ENCODE measurements around the gene WDPCP.
A peak's percentile ranks its signal among the peaks of the same experiment; 100 is the strongest.
"Not testable (repeated sequence)": the region's sequence is repeated elsewhere in the genome, so short reads cannot be mapped to it uniquely, and the experiment has no call there.

The WDPCP gene

GRCh38 chr2:63463142-63463541 is 125.1 kb downstream of the WDPCP start:
- no peak for DNase-seq (ENCODE audit: low read depth in 2 of 2)

- no peak for DNase-seq (ENCODE audit: low read depth in 2 of 2)
These were observed 141.6 kb downstream of the WDPCP start for GRCh38 chr2:63446658-63447057.

GRCh38 chr2:63444565-63445288 is 143.6 kb downstream of the WDPCP start:
- no peak for DNase-seq (ENCODE audit: low read depth in 2 of 2)

- DNase-seq (ENCODE audit: low read depth in 2 of 2): no peak
These were observed 147.7 kb downstream of the WDPCP start for GRCh38 chr2:63440612-63441011.

- no peak for DNase-seq (ENCODE audit: low read depth in 2 of 2)
These were observed 150.1 kb downstream of the WDPCP start for GRCh38 chr2:63438181-63438580.

GRCh38 chr2:63436488-63436887 is 151.8 kb downstream of the WDPCP start:
- DNase-seq (ENCODE audit: low read depth in 2 of 2): no peak

GRCh38 chr2:63435070-63435469 is 153.2 kb downstream of the WDPCP start:
- DNase-seq (ENCODE audit: low read depth in 2 of 2): no peak

- no peak for DNase-seq (ENCODE audit: low read depth in 2 of 2)
These were observed 154.0 kb downstream of the WDPCP start for GRCh38 chr2:63434024-63435001.

- DNase-seq (ENCODE audit: low read depth in 2 of 2): no peak
These were observed 155.9 kb downstream of the WDPCP start for GRCh38 chr2:63432373-63432772.

- no peak for DNase-seq (ENCODE audit: low read depth in 2 of 2)
These were observed 162.7 kb downstream of the WDPCP start for GRCh38 chr2:63425606-63426005.

- no peak for DNase-seq (ENCODE audit: low read depth in 2 of 2)
These were observed 163.2 kb downstream of the WDPCP start for GRCh38 chr2:63425079-63425416.

- peak in 1 of 2 experiments; percentile 0 for DNase-seq (ENCODE audit: low read depth in 2 of 2)
These were observed 163.8 kb downstream of the WDPCP start for GRCh38 chr2:63424329-63425078.

- DNase-seq (ENCODE audit: low read depth in 2 of 2): no peak
These were observed 165.7 kb downstream of the WDPCP start for GRCh38 chr2:63422556-63422955.

GRCh38 chr2:63408530-63408929 is 179.7 kb downstream of the WDPCP start:
- no peak for DNase-seq (ENCODE audit: low read depth in 2 of 2)

GRCh38 chr2:63406641-63407040 is 181.6 kb downstream of the WDPCP start:
- no peak for DNase-seq (ENCODE audit: low read depth in 2 of 2)

GRCh38 chr2:63403820-63404219 is 184.5 kb downstream of the WDPCP start:
- no peak for DNase-seq (ENCODE audit: low read depth in 2 of 2)

GRCh38 chr2:63402889-63403288 is 185.4 kb downstream of the WDPCP start:
- DNase-seq (ENCODE audit: low read depth in 2 of 2): not testable (repeated sequence)

- no peak for DNase-seq (ENCODE audit: low read depth in 2 of 2)
These were observed 189.1 kb downstream of the WDPCP start for GRCh38 chr2:63399156-63399555.

GRCh38 chr2:63379451-63379850 is 208.8 kb downstream of the WDPCP start:
- no peak for DNase-seq (ENCODE audit: low read depth in 2 of 2)

- no peak for DNase-seq (ENCODE audit: low read depth in 2 of 2)
These were observed 209.7 kb downstream of the WDPCP start for GRCh38 chr2:63378589-63378988.

GRCh38 chr2:63374341-63374740 is 213.9 kb downstream of the WDPCP start:
- DNase-seq (ENCODE audit: low read depth in 2 of 2): no peak

- no peak for DNase-seq (ENCODE audit: low read depth in 2 of 2)
These were observed 215.7 kb downstream of the WDPCP start for GRCh38 chr2:63372549-63372948.

Measured in stimulated activated CD4-positive, alpha-beta T cell treated with anti-CD3 and anti-CD28 coated beads, Interleukin-12 subunit alpha, Interleukin-12 subunit beta, amount 100 ng/mL, for 24 hours (primary cell).